ENCODE results near the gene CCT8.

Gene CCT8

GRCh38 chr21:29073222-29074006 lies at the start of gene CCT8:
Gene CCT8 (minus strand): TSS chr21:29073648. CDS start chr21:29073590, 58 bp downstream.
- DNase-seq = peak; percentile 100

GRCh38 chr21:29121759-29122158 lies 48.3 kb upstream of the CCT8 start:
- DNase-seq = no peak

GRCh38 chr21:29117372-29117955 lies 44.0 kb upstream of the CCT8 start:
- no peak for DNase-seq

- DNase-seq = no peak
These were observed 42.5 kb upstream of the CCT8 start for GRCh38 chr21:29115899-29116298.

- DNase-seq = no peak
These were observed 41.5 kb upstream of the CCT8 start for GRCh38 chr21:29114765-29115500.

- no peak for DNase-seq
These were observed 31.8 kb upstream of the CCT8 start for GRCh38 chr21:29105218-29105617.

GRCh38 chr21:29104239-29104708 lies 30.8 kb upstream of the CCT8 start:
- no peak for DNase-seq

GRCh38 chr21:29102791-29103257 lies 29.4 kb upstream of the CCT8 start:
- DNase-seq = peak; percentile 53

GRCh38 chr21:29098156-29098555 lies 24.7 kb upstream of the CCT8 start:
- DNase-seq = peak; percentile 9

GRCh38 chr21:29096218-29097015 lies 23.0 kb upstream of the CCT8 start:
- DNase-seq = peak; percentile 72

GRCh38 chr21:29092102-29092959 lies 18.9 kb upstream of the CCT8 start:
- peak; percentile 43 for DNase-seq

GRCh38 chr21:29091033-29091432 lies 17.6 kb upstream of the CCT8 start:
- peak; percentile 81 for DNase-seq

GRCh38 chr21:29085106-29085752 lies 11.8 kb upstream of the CCT8 start:
- DNase-seq = no peak

GRCh38 chr21:29084372-29084771 lies 10.9 kb upstream of the CCT8 start:
- no peak for DNase-seq

- DNase-seq = no peak
These were observed 9.9 kb upstream of the CCT8 start for GRCh38 chr21:29083306-29083705.

- peak; percentile 61 for DNase-seq
These were observed 8.8 kb upstream of the CCT8 start for GRCh38 chr21:29082046-29082815.

- DNase-seq = peak; percentile 63
These were observed 7.0 kb upstream of the CCT8 start for GRCh38 chr21:29080454-29080941.

GRCh38 chr21:29078869-29079767 lies 5.7 kb upstream of the CCT8 start:
- DNase-seq = peak; percentile 70

- peak; percentile 19 for DNase-seq
These were observed 4.2 kb upstream of the CCT8 start for GRCh38 chr21:29077651-29078090.

Data from inflammatory macrophage treated with lipopolysaccharide for 4 hours (primary cell).